ENCODE data around the gene EFCAB12. TPM values are rescaled to one million over a fixed set of nuclear protein-coding genes. Genes with fewer than 3 reads are reported as not detected.
"Not testable (repeated sequence)": the region's sequence is repeated elsewhere in the genome, so short reads cannot be mapped to it uniquely, and the experiment has no call there.

Gene EFCAB12
- total RNA-seq, 1 experiment from 2014 or later, result 2.2 TPM

- H3K9me3 ChIP-seq (ENCODE audit: insufficient read depth, low read depth); H2AFZ ChIP-seq; CTCF ChIA-PET; BruUV-seq (replicated peaks); H4K20me1 ChIP-seq (ENCODE audit: insufficient read depth); H3K27ac ChIP-seq; intact Hi-C loops (cut with micrococcal nuclease; ENCODE audit: unreplicated experiment); DNase-seq; H3K4me3 ChIP-seq; POLR2A ChIA-PET (ENCODE audit: unreplicated experiment); H3K9me2 ChIP-seq (ENCODE audit: insufficient read depth); H3K27me3 ChIP-seq (ENCODE audit: insufficient read depth, low read depth); H3K4me2 ChIP-seq: not testable (repeated sequence)
- Histone ChIP-seq H3F3A (ENCODE audit: insufficient read depth, low read depth) (peaks cover 15% of the 10 kb centered on the region), H3K36me3 (ENCODE audit: low read depth) (peaks cover 13% of the 10 kb centered on the region; the same call in 1 of the 2 replicates), H3K79me2 (ENCODE audit: low read depth) (peaks cover 38% of the 10 kb centered on the region), H3K4me1 (replicated peaks; ENCODE audit: insufficient read depth) (peaks cover 44% of the 10 kb centered on the region)
Measured at GRCh38 chr3:129393760-129394564, 34.5 kb downstream of the EFCAB12 start.

GRCh38 chr3:129393271-129393670 is 35.2 kb downstream of the EFCAB12 start:
- intact Hi-C loops (cut with micrococcal nuclease; ENCODE audit: unreplicated experiment), result no loop called here
- H3K4me1 ChIP-seq (replicated peaks; ENCODE audit: insufficient read depth), result peaks cover 46% of the 10 kb centered on the region
- no peaks in the 10 kb centered on the region for H4K20me1 ChIP-seq (ENCODE audit: insufficient read depth)
- TF ChIP-seq EZH2 (IDR thresholded peaks at IDR 0.05; ENCODE audit: low read depth) (no peak), CTCF (conservative IDR thresholded peaks at IDR 0.05) (no peak)
- no peak overlapping the region for H3K4me3 ChIP-seq
- no peaks in the 10 kb centered on the region for H3K9me3 ChIP-seq (ENCODE audit: insufficient read depth, low read depth)
- peaks cover 13% of the 10 kb centered on the region; the same call in 1 of the 2 replicates for H3K36me3 ChIP-seq (ENCODE audit: low read depth)
- H3K27me3 ChIP-seq (ENCODE audit: insufficient read depth, low read depth), result no peaks in the 10 kb centered on the region
- ChIA-PET CTCF (no interaction called here), POLR2A (ENCODE audit: unreplicated experiment) (no interaction called here)
- H3K4me2 ChIP-seq, result no peak overlapping the region
- DNase-seq, result no peak
- no peaks in the 10 kb centered on the region for H3K9me2 ChIP-seq (ENCODE audit: insufficient read depth)
- peaks cover 21% of the 10 kb centered on the region for H3F3A ChIP-seq (ENCODE audit: insufficient read depth, low read depth)
- no peak overlapping the region for H2AFZ ChIP-seq
- peaks cover 31% of the 10 kb centered on the region for H3K79me2 ChIP-seq (ENCODE audit: low read depth)
- H3K27ac ChIP-seq, result no peak overlapping the region
- BruUV-seq (replicated peaks), result no TSS peak

- not testable (repeated sequence) for BruUV-seq (replicated peaks)
- H3K4me2 ChIP-seq, result 0 out of 2 replicates have a peak overlapping the region, but pooled peaks have one; percentile 19
Measured at GRCh38 chr3:129392106-129392887, 36.1 kb downstream of the EFCAB12 start.

GRCh38 chr3:129391583-129391982 is 36.9 kb downstream of the EFCAB12 start:
- H3K79me2 ChIP-seq (ENCODE audit: low read depth), result peaks cover 22% of the 10 kb centered on the region
- peaks cover 31% of the 10 kb centered on the region for H3F3A ChIP-seq (ENCODE audit: insufficient read depth, low read depth)
- CTCF ChIA-PET; H3K4me2 ChIP-seq; BruUV-seq (replicated peaks); POLR2A ChIA-PET (ENCODE audit: unreplicated experiment); H3K9me3 ChIP-seq (ENCODE audit: insufficient read depth, low read depth); DNase-seq; H4K20me1 ChIP-seq (ENCODE audit: insufficient read depth); H2AFZ ChIP-seq; H3K27ac ChIP-seq; H3K27me3 ChIP-seq (ENCODE audit: insufficient read depth, low read depth); H3K9me2 ChIP-seq (ENCODE audit: insufficient read depth); H3K4me3 ChIP-seq; intact Hi-C loops (cut with micrococcal nuclease; ENCODE audit: unreplicated experiment): not testable (repeated sequence)
- peaks cover 46% of the 10 kb centered on the region for H3K4me1 ChIP-seq (replicated peaks; ENCODE audit: insufficient read depth)
- H3K36me3 ChIP-seq (ENCODE audit: low read depth), result peaks cover 22% of the 10 kb centered on the region

More at GRCh38 chr3:129392106-129392887, 36.1 kb downstream of the EFCAB12 start:
- DNase-seq; H4K20me1 ChIP-seq (ENCODE audit: insufficient read depth); POLR2A ChIA-PET (ENCODE audit: unreplicated experiment); H2AFZ ChIP-seq; H3K27ac ChIP-seq; intact Hi-C loops (cut with micrococcal nuclease; ENCODE audit: unreplicated experiment); H3K4me3 ChIP-seq; CTCF ChIA-PET; H3K9me2 ChIP-seq (ENCODE audit: insufficient read depth); H3K9me3 ChIP-seq (ENCODE audit: insufficient read depth, low read depth); H3K27me3 ChIP-seq (ENCODE audit: insufficient read depth, low read depth): not testable (repeated sequence)
- peaks cover 16% of the 10 kb centered on the region for H3K36me3 ChIP-seq (ENCODE audit: low read depth)
- H3F3A ChIP-seq (ENCODE audit: insufficient read depth, low read depth), result peaks cover 30% of the 10 kb centered on the region
- H3K79me2 ChIP-seq (ENCODE audit: low read depth), result peaks cover 29% of the 10 kb centered on the region
- H3K4me1 ChIP-seq (replicated peaks; ENCODE audit: insufficient read depth), result peaks cover 46% of the 10 kb centered on the region
